AG09309 (cell line): ENCODE measurements around the gene CLDN6.

Source experiments
- DNase-seq: peaks from one replicate; pipeline ENCODE4 v3.0.0-alpha.2; 2010; ENCODE audit warnings: low read depth
- H3K4me3 ChIP-seq: 2 replicates; pipeline ENCODE4 v1.5.1; 2011; ENCODE audit warnings: mild to moderate bottlenecking, low read depth, low read length, moderate library complexity; ENCODE audit not compliant: control insufficient read depth
- CTCF ChIP-seq: IDR thresholded peaks from 2 replicates; pipeline ENCODE4 v1.5.1; 2011; ENCODE audit warnings: mild to moderate bottlenecking, low read depth, low read length, inconsistent platforms; ENCODE audit not compliant: insufficient read depth, control insufficient read depth; ENCODE audit errors: missing control alignments

Gene CLDN6

GRCh38 chr16:2992383-2993081, 25.5 kb downstream of the CLDN6 start:
- H3K4me3 ChIP-seq = no peak overlapping the region
- no peak for DNase-seq
- TF ChIP-seq CTCF = no peak

DNA sequence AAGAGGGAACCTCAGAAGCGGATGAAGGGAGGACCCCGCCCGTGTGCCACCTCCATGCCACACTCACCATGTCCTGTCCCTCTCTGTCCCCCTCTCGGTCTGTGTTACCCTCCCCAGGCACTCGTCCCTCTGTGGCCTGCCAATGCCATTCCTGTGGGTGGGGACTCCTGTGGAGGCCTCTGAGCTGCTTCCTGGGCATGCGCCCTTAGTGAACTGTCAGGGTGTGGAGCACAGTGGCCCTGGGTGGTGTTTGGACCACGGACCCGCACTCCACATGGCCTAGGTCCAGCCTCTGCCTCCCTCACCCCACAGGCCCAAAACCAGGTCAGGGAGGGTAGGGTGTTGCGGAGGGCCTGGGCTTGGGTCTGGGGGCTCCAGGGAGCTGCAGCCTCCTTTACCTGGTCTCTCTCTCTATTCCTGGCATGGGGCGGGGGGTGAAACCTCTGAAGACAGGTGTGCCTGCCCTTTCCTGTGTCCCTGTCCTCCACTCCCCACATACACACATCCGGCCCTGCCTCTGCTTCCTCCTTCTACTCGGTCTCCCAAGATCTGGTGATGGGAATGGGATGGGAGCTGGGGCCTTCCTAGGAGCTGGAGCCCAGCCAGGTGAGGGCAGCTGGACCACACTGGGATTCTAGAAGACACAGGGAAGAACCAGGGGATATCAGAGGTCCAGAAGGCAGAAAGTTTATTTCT, 26.3 kb downstream of the CLDN6 start:
- H3K4me3 ChIP-seq = no peak overlapping the region
- no peak for DNase-seq
- TF ChIP-seq CTCF = no peak

- no peak for DNase-seq
- no peak overlapping the region for H3K4me3 ChIP-seq
- no peak for TF ChIP-seq CTCF
Observed at GRCh38 chr16:2990891-2991290, 27.1 kb downstream of the CLDN6 start.

GRCh38 chr16:2988590-2989099, 29.3 kb downstream of the CLDN6 start:
- TF ChIP-seq CTCF = no peak
- DNase-seq = no peak
- no peak overlapping the region for H3K4me3 ChIP-seq

GRCh38 chr16:2987833-2988232, 30.1 kb downstream of the CLDN6 start:
- TF ChIP-seq CTCF = no peak
- DNase-seq = no peak
- no peak overlapping the region for H3K4me3 ChIP-seq

- TF ChIP-seq CTCF = no peak
- DNase-seq = no peak
Observed at GRCh38 chr16:2987286-2987685, 30.7 kb downstream of the CLDN6 start.

More at GRCh38 chr16:2987286-2987685, 30.7 kb downstream of the CLDN6 start:
- H3K4me3 ChIP-seq = no peak overlapping the region
